GM18498 (cell line): ENCODE results near the gene MEX3D.
"Not testable (repeated sequence)": the region's sequence is repeated elsewhere in the genome, so short reads cannot be mapped to it uniquely, and the experiment has no call there.

Experiments used
- ATAC-seq: cut with Tn5 transposase; IDR thresholded peaks from one replicate; pipeline ENCODE4 v1.9.1; 2021; ENCODE audit warnings: mild to moderate bottlenecking, moderate library complexity; ENCODE audit not compliant: unreplicated experiment

Gene MEX3D

DNA sequence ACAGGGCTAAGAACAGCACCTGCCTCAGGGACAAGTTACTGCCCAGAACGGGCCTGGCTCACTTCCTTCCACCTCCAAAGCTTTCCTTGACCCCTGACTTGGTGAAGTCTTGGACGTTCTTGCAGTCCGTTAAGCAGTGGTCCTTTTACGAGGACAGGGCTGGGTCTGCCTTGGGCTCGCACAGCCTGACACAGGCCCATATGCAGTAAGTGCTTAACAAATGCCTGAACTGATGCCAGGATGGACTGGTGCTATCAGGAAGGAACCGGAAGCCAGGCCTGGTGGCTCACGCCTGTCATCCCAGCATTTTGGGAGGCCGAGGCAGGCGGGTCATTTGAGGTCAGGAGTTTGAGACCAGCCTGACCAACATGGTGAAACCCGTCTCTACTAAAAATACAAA is 46.1 kb downstream of the MEX3D start:
- no peak for ATAC-seq

GRCh38 chr19:1521636-1522035 is 46.5 kb downstream of the MEX3D start:
- ATAC-seq, result no peak

DNA sequence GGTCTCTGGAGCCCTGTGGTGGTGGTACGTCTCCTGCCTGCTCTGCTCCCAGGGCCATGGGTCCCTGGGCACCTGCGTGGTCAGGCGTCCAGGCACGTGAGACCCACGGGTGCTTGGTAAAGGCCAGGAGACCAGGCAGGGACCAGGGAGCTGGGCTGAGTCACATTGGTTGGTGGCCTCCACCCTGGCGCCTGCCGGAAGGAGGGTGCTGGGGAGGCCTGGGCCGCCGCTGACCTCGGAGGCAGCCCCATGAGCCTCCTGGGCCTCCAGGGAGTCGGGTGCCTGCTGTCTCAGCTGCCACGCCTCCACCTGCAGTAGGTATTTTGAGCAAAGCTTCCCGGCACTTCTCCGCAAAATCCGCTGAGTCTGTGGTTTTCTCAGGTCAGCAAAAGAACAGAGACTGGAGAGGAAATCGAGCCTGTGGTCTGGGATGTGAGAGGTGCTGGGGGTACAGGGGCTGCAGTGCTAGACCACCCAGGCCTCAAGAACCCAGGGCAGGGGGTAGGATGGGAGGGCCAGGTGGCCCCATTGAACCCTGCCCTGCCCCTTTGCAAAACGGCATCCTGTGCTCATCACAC is 47.8 kb downstream of the MEX3D start:
- ATAC-seq, result no peak

DNA sequence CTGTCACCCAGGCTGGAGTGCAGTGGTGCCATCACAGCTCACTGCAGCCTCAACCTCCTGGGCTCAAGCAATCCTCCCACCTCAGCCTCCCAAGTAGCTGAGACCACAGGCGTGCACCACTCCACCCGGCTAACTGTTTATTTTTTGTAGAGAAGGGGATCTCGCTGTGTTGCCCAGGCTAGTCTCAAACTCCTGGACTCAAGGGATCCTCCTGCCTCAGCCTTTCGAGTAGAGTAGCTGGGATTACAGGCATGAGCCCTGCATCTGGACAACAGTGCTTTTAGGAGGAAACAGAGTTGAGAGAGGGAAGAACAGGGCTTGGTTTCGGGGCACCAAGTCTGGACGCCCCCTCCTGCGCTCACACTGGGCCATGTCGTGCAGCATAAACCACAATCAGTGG is 48.3 kb downstream of the MEX3D start:
- not testable (repeated sequence) for ATAC-seq

DNA sequence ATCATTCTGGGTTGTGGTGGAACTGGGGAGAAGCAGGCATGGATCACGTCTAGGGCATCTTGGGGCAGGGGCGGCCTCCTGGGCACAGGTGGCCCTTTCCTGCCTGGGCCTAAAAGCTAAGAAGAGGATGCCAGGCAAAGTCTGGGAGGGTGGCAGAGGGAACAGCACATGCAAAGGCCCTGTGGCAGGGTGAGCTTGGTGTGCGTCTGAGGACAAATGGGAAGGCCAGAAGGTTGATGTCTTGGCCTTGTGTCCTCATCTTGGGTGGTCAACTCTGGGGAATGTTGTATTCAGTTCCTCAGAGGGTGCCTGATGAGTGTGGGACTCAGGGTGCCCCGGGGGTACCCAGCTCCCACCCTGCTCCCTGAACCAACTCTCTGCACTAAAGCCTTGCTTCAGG is 49.7 kb downstream of the MEX3D start:
- no peak for ATAC-seq

DNA sequence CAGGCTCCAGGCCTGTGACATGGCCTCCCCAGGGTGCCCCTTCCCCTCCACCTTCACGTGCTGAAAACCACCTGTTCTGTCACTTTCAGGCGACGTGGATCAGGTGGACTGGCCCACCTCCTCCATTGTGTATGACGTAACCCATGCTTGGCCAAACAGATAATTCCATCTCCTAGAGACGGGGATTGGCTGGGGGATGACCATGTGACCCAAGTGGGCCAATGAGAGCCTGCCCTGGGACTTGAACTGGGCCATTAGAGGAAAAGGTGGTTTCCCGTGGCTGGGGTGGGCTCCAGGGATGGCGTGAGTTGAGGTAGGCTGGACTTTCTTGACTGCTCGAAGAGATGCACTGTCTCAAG is 51.8 kb downstream of the MEX3D start:
- no peak for ATAC-seq

- ATAC-seq, result no peak
These were observed 53.0 kb downstream of the MEX3D start for GRCh38 chr19:1514986-1515721.

DNA sequence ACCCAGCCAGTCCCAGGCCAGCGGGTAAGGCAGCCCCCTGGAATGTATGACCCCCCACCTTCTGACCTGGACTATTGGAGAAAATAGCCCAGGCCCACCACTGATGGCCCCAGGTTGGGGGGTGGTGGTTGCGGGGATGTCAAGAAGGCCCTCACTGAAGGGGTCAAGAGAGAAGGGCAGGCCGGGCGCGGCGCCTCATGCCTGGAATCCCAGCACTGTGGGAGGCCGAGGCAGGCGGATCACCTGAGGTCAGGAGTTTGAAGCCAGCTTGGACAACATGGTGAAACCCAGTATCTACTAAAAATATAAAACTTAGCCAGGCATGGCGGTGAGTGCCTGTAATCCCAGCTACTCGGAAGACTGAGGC is 53.8 kb downstream of the MEX3D start:
- no peak for ATAC-seq

DNA sequence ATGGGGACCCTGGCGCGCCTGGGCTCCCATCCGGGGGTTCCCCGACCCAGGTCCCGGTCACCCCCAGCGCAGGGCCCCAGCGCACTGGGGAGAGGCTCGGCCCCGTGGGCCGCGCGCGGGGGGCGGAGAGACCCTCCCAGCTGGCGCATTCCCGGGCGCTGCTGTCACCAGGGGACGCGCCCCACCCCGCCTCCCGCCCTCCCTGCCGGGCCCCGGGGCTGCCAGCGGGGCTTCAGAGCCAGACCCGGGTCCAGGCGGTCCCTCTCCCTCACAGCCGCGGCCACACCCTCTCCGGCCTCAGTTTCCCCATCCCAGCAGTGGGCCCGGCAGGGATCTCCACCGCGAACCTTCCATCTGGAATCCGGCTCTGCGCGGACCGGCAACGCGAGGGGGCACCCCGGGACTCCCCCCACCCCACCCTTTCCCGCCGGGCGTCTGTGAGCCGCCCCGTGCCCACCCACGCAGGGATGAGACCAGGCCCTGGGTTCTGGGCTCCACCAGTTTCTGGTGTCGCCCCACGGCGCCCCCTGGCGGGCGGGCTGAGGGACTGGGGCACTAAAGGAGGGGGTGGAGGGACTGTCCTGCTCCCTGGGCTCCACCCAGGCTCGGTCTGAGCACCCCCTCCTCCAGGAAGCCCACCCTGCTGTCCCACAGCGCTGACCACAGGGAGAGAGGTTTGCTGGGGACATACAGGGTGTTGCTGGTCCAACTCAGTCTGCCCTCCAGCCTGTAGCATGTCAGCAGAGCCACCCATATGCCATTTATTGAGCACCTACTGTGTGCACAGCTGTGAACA is 54.4 kb downstream of the MEX3D start:
- no peak for ATAC-seq

DNA sequence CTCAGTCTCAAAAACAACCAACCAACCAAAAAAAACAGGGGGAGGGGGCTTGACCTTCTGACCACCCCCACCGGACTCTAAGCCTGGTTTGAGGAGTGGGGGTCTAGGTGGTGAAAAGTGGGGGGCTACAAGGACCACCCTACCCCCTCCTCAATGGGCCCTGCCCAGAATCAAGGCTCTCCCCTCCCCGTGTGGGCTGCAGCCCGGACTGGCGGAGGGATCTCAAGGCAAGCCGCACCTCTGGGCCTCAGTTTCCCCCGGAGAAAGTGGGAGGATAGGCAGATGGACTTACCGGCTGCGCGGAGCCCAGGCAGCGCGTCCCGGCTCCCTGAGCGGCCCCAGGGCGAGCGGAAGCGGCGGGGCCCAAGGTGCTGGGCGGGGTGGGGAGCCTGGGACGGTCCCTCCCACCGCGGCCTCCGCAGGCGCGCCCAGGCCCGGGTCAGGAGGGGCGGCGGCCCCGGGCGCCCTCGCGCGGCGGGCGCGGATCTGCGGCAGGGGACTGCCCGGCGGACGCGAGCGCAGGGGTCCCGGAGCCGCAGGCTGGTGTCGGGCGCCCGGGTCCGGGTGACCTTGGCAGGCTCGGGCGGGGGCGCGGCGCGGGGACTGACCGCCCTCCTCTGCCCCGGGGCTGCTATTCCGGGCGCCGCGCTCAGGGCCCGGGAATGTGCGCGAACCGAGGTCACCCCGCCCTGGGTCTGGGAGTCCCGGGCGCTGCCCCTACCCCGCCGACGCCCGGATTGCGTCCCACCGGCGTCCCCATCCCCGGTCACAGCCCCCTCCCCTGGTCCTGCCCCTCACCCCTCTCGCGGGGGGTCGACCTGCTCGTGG is 55.2 kb downstream of the MEX3D start, which contains the start of gene ADAMTSL5:
Gene ADAMTSL5 (minus strand): TSS at position 349 of the 828 bp plus-strand sequence. CDS start 2,076 bp downstream, outside the sequence.
- no peak for ATAC-seq

GRCh38 chr19:1511318-1512317 is 56.5 kb downstream of the MEX3D start:
- no peak for ATAC-seq

DNA sequence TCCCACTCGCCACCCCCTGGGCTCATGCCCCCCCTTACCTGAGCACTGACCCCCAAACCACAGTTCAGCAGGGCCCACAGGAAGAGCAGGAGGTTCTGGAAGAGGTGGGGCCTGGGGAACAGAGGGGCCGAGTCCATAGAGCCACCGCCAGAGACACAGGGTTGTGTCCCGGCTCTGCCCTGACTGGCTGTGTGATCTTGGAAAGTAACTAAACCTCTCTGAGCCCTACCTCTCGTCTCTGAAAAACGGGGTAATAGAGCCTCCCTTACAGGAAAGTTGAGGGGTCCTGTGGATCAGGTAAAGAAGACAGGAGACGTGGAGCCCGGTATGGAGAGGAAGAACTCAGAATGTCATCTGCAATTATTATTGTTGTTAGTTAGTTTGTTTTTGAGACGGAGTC is 57.3 kb downstream of the MEX3D start:
- ATAC-seq, result no peak

DNA sequence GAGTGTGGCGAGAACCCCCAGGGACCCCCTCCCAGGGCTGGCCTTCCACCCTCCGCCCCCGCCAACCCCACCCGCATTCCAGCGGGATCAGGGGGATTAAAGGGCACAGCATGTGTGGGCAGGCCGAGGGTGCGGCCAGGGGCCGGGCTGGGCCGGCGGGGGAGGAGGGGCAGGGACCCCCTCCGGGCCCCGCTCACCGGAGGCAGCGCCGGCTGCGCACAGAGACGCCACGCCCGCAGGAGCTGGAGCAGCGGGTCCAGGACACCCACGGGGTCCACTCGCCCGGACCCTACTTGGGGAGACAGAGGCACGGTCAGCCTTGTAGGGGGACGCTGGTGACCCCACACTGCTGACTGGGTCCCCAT is 57.7 kb downstream of the MEX3D start:
- no peak for ATAC-seq

- no peak for ATAC-seq
These were observed 58.3 kb downstream of the MEX3D start for GRCh38 chr19:1509602-1510441.

GRCh38 chr19:1508507-1508856 is 59.6 kb downstream of the MEX3D start:
- no peak for ATAC-seq

- ATAC-seq, result no peak
These were observed 60.2 kb downstream of the MEX3D start for GRCh38 chr19:1507763-1508506.

- ATAC-seq, result no peak
These were observed 60.9 kb downstream of the MEX3D start for GRCh38 chr19:1507192-1507660.
